Measurements from ENCODE around the gene SLC4A9.

Gene SLC4A9

GRCh38 chr5:140398379-140398811, 38.4 kb downstream of the SLC4A9 start:
- in situ Hi-C loops (cut with HindIII; ENCODE audit: low pct_ligation_motif_present, low sequenced_read_pairs) = no loop called here
- Histone ChIP-seq H3K27ac (no peak overlapping the region), H3K4me3 (ENCODE audit: low read depth, low read length) (no peak overlapping the region), H3K27me3 (replicated peaks) (no peaks in the 10 kb centered on the region), H3K36me3 (replicated peaks) (no peaks in the 10 kb centered on the region)
- no peak for DNase-seq
- TF ChIP-seq CTCF (IDR thresholded peaks at IDR 0.05; ENCODE audit: low read depth, low read length, missing control alignments) = no peak

- no peak overlapping the region for H3K27ac ChIP-seq
- in situ Hi-C loops (cut with HindIII; ENCODE audit: low pct_ligation_motif_present, low sequenced_read_pairs) = no loop called here
- H3K36me3 ChIP-seq (replicated peaks) = no peaks in the 10 kb centered on the region
- DNase-seq = no peak
- TF ChIP-seq CTCF (IDR thresholded peaks at IDR 0.05; ENCODE audit: low read depth, low read length, missing control alignments) = no peak
- peak overlapping the region; percentile 78 for H3K4me3 ChIP-seq (ENCODE audit: low read depth, low read length)
- H3K27me3 ChIP-seq (replicated peaks) = no peaks in the 10 kb centered on the region
Observed at GRCh38 chr5:140399979-140400729, 40.2 kb downstream of the SLC4A9 start.

- Histone ChIP-seq H3K27ac (peak overlapping the region; percentile 16), H3K27me3 (replicated peaks) (no peaks in the 10 kb centered on the region), H3K4me3 (ENCODE audit: low read depth, low read length) (peak overlapping the region; percentile 78), H3K36me3 (replicated peaks) (no peaks in the 10 kb centered on the region)
- TF ChIP-seq CTCF (IDR thresholded peaks at IDR 0.05; ENCODE audit: low read depth, low read length, missing control alignments) = no peak
- in situ Hi-C loops (cut with HindIII; ENCODE audit: low pct_ligation_motif_present, low sequenced_read_pairs) = no loop called here
- DNase-seq = peak; percentile 97
Observed at GRCh38 chr5:140400730-140401361, 40.9 kb downstream of the SLC4A9 start.

- Histone ChIP-seq H3K4me3 (ENCODE audit: low read depth, low read length) (peak within 1 kb of the TSS; percentile 88), H3K27ac (peak within 1 kb of the TSS; percentile 68), H3K36me3 (replicated peaks) (no peaks in the 10 kb centered on the region), H3K27me3 (replicated peaks) (no peaks in the 10 kb centered on the region)
- no peak for TF ChIP-seq CTCF (IDR thresholded peaks at IDR 0.05; ENCODE audit: low read depth, low read length, missing control alignments)
- in situ Hi-C loops (cut with HindIII; ENCODE audit: low pct_ligation_motif_present, low sequenced_read_pairs) = no loop called here
- DNase-seq = peak; percentile 100
Observed at GRCh38 chr5:140401362-140402257, 41.6 kb downstream of the SLC4A9 start, which contains the start of gene ANKHD1. TSS of gene ANKHD1 (plus strand) at chr5:140401833. CDS start at chr5:140401968, 135 bp downstream.

GRCh38 chr5:140402258-140403074, 42.5 kb downstream of the SLC4A9 start:
- Histone ChIP-seq H3K27ac (peak overlapping the region; percentile 68), H3K4me3 (ENCODE audit: low read depth, low read length) (peak overlapping the region; percentile 88), H3K27me3 (replicated peaks) (no peaks in the 10 kb centered on the region), H3K36me3 (replicated peaks) (no peaks in the 10 kb centered on the region)
- peak; percentile 31 for DNase-seq
- no peak for TF ChIP-seq CTCF (IDR thresholded peaks at IDR 0.05; ENCODE audit: low read depth, low read length, missing control alignments)
- in situ Hi-C loops (cut with HindIII; ENCODE audit: low pct_ligation_motif_present, low sequenced_read_pairs) = no loop called here
